Right lobe of liver (tissue), 4 donors: Measurements from ENCODE around the gene COX19.

ENCODE experiments used
- POLR2A ChIP-seq: fragments of 450-650 bp; IDR thresholded peaks from one replicate; pipeline ENCODE4 v1.6.1; 2017; ENCODE audit warnings: antibody characterized with exemption, mild to moderate bottlenecking
- TF ChIP-seq, protein P1 (sequence below), 4 donors: fragments of 200-600 bp in 3 of 4; fragments of 450-650 bp in 1 of 4; IDR thresholded peaks; one replicate each; pipeline versions ENCODE4 v1.5.1 to v1.8.0; 2016 to 2022; ENCODE audit warnings: antibody characterized with exemption in 4 of 4, mild to moderate bottlenecking in 2 of 4
- donor health status: DM: no; HTN: no; CAD: no.
- donor health status: DM: no; HTN: no; CAD: no.
- donor health status: DM: no; HTN: yes; CAD: no.

GRCh38 chr7:935874-936385 is 39.4 kb downstream of the COX19 start:
- TF ChIP-seq, protein P1, sequence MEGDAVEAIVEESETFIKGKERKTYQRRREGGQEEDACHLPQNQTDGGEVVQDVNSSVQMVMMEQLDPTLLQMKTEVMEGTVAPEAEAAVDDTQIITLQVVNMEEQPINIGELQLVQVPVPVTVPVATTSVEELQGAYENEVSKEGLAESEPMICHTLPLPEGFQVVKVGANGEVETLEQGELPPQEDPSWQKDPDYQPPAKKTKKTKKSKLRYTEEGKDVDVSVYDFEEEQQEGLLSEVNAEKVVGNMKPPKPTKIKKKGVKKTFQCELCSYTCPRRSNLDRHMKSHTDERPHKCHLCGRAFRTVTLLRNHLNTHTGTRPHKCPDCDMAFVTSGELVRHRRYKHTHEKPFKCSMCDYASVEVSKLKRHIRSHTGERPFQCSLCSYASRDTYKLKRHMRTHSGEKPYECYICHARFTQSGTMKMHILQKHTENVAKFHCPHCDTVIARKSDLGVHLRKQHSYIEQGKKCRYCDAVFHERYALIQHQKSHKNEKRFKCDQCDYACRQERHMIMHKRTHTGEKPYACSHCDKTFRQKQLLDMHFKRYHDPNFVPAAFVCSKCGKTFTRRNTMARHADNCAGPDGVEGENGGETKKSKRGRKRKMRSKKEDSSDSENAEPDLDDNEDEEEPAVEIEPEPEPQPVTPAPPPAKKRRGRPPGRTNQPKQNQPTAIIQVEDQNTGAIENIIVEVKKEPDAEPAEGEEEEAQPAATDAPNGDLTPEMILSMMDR (IDR thresholded peaks at IDR 0.05) = no peak
- no peak for TF ChIP-seq POLR2A
